ENCODE data around the gene ASRGL1. TPM values are rescaled to one million over a fixed set of nuclear protein-coding genes. Genes with fewer than 3 reads are reported as not detected.
"Not testable (repeated sequence)": the region's sequence is repeated elsewhere in the genome, so short reads cannot be mapped to it uniquely, and the experiment has no call there.

ASRGL1 gene
- total RNA-seq, 2 donors from 2014 or later: 27.6 to 93.0 TPM

DNA sequence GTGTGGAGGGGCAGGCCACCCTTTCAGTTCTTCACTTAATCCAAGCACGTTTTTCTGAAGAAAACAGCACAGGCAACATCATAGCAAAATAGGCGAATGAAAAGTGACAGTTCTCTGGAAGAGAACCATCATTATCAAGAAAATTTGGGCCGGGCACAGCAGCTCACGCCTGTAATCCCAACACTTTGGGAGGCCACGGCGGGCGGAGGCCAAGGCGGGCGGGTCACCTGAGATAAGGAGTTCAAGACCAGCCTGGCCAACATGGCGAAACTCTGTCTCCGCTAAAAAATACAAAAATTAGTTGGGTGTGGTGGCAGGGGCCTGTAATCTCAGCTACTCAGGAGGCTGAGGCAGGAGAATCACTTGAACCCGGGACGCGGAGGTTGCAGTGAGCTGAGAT is 9.7 kb upstream of the ASRGL1 start:
- 96% methylated on average over 14 of the region's 14 CpGs for WGBS
- intact Hi-C loops (cut with DNase I): not testable (repeated sequence)

DNA sequence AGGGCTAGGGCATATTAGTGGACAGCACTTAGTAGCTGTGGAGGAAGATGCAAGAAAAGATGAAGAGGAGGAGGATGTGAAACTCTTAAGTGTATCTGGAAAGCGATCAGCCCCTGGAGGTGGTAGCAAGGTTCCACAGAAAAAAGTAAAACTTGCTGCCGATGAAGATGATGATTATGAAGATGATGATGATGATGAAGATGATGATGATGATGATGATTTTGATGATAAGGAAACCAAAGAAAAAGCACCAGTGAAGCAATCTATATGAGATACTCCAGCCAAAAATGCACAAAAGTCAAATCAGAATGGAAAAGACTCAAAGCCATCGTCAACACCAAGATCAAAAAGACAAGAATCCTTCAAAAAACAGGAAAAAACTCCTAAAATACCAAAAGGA is 6.0 kb upstream of the ASRGL1 start:
- H3K9me3 ChIP-seq; intact Hi-C loops (cut with DNase I): not testable (repeated sequence)
- 90% methylated on average over 3 of the region's 3 CpGs for WGBS

More for the DNA sequence above, 9.7 kb upstream of the ASRGL1 start:
- not testable (repeated sequence) for H3K9me3 ChIP-seq; H3K36me3 ChIP-seq; H3K27me3 ChIP-seq (replicated peaks; ENCODE audit: insufficient read depth); H3K27ac ChIP-seq; DNase-seq (ENCODE audit: low spot score); H3K4me3 ChIP-seq; H3K4me1 ChIP-seq (replicated peaks)

DNA sequence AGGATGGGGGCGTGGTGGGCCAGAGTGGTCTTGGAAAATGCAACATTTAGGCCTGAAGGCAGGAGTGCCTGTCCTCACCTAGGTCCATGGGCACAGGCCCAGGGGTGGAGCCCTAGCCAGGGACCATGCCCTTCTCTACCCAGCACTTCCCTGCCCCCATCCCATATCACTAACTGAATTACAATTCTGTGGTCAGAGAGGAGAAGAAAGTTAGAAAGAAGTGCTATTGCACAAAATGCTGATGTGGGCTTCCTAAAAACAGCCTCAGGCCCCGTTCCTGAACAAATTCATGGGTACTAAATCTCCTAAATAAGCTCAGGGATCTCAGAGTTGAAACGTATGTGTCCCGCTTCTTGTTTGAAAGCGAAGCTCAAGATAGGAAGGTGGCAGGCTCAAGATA is 3.5 kb upstream of the ASRGL1 start:
- no peak for DNase-seq (ENCODE audit: low spot score)
- WGBS: 75% methylated on average over 5 of the region's 5 CpGs
- Histone ChIP-seq H3K4me1 (replicated peaks) (no peaks in the 10 kb centered on the region), H3K27me3 (replicated peaks; ENCODE audit: insufficient read depth) (no peaks in the 10 kb centered on the region), H3K36me3 (no peaks in the 10 kb centered on the region), H3K27ac (no peak overlapping the region), H3K9me3 (no peaks in the 10 kb centered on the region), H3K4me3 (no peak overlapping the region)
- TF ChIP-seq POLR2AphosphoS5 (IDR thresholded peaks at IDR 0.05): no peak
- TF ChIP-seq, protein P1, sequence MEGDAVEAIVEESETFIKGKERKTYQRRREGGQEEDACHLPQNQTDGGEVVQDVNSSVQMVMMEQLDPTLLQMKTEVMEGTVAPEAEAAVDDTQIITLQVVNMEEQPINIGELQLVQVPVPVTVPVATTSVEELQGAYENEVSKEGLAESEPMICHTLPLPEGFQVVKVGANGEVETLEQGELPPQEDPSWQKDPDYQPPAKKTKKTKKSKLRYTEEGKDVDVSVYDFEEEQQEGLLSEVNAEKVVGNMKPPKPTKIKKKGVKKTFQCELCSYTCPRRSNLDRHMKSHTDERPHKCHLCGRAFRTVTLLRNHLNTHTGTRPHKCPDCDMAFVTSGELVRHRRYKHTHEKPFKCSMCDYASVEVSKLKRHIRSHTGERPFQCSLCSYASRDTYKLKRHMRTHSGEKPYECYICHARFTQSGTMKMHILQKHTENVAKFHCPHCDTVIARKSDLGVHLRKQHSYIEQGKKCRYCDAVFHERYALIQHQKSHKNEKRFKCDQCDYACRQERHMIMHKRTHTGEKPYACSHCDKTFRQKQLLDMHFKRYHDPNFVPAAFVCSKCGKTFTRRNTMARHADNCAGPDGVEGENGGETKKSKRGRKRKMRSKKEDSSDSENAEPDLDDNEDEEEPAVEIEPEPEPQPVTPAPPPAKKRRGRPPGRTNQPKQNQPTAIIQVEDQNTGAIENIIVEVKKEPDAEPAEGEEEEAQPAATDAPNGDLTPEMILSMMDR (IDR thresholded peaks at IDR 0.05): no peak
- no peak for TF ChIP-seq POLR2A (IDR thresholded peaks at IDR 0.05)
- intact Hi-C loops (cut with DNase I): no loop called here

More for the DNA sequence above, 6.0 kb upstream of the ASRGL1 start:
- H3K27ac ChIP-seq; H3K27me3 ChIP-seq (replicated peaks; ENCODE audit: insufficient read depth); DNase-seq (ENCODE audit: low spot score); H3K4me1 ChIP-seq (replicated peaks); H3K4me3 ChIP-seq; H3K36me3 ChIP-seq: not testable (repeated sequence)

DNA sequence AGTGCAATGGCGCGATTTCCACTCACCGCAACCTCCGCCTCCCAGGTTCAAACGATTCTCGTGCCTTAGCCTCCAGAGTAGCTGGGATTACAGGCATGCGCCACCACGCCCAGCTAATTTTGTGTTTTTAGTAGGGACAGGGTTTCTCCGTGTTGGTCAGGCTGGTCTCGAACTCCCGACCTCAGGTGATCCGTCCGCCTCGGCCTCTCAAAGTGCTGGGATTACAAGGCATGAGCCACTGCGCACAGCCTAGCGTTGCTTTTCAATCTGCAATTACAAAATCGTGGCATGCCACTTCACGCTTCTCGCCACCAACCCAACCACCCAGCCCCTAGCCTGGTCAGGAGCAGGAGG is 322 bp upstream of the ASRGL1 start:
- DNase-seq (ENCODE audit: low spot score); H3K27me3 ChIP-seq (replicated peaks; ENCODE audit: insufficient read depth); H3K4me1 ChIP-seq (replicated peaks); H3K36me3 ChIP-seq; H3K9me3 ChIP-seq: not testable (repeated sequence)
- peak overlapping the region; percentile 59 to 61 for H3K4me3 ChIP-seq
- intact Hi-C loops (cut with DNase I): loop anchor here (5.0 kb wide), 1 partner anchor 35 kb away; no protein-coding TSS in a partner anchor
- WGBS: 65% methylated on average over 19 of the region's 19 CpGs
- peak overlapping the region; percentile 63 to 67 for H3K27ac ChIP-seq

DNA sequence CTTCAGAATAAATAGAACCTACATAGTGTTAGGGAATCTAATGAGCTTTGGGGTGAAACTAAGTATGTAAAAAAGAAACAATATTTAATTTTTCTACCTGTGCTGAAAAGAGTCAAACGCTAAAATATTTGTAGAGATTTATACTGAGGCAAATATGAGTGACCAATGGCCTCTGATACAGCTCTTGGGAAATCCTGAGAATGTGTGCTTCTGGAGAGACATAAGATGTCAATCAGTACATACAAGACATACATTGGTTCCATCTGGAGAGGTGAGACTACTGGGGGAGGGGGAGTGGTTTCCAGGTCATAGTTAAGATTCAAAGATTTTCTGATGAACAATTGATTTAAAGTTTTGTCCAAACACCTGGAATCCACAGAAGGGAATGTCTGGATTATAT is 970 bp downstream of the ASRGL1 start:
- Histone ChIP-seq H3K4me1 (replicated peaks) (peaks cover 3% of the 10 kb centered on the region), H3K27ac (peak overlapping the region; percentile 63 to 67)

DNA sequence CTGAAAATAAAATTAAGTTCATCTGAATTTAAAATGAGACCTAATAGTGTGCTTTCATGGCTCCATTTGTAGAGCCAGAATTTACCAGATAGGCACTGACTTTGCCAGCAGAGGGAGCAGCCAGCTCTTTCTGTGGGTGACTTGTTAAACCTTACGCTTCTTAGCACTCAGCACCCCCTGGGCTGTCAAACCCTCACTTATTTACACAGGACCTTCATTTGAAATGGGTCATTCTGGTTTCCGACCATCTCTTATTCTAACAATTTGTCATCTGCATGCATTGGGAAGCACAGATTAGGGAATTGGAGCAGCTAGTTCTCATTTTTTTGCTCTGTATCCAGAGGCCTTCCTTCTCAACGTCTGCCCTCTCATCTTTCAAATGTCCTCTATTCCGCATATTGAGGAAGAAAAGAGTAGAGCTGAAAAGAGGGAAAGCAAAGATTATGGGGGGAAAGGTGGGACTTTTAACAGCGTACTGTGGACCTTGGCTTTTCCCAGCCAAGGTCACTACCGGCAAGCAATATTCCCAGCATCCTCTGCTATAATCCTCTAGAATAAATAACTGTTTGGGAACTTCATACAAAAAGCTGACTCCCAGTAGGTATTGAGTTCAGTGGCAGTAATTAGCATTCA is 3.1 kb downstream of the ASRGL1 start:
- Histone ChIP-seq H3K9me3 (no peaks in the 10 kb centered on the region), H3K36me3 (no peaks in the 10 kb centered on the region), H3K4me1 (replicated peaks) (peaks cover 3% of the 10 kb centered on the region), H3K27ac (peak overlapping the region in 1 of 2 donors; percentile 76), H3K27me3 (replicated peaks; ENCODE audit: insufficient read depth) (no peaks in the 10 kb centered on the region), H3K4me3 (no peak overlapping the region)
- intact Hi-C loops (cut with DNase I): no loop called here
- TF ChIP-seq POLR2AphosphoS5 (IDR thresholded peaks at IDR 0.05): no peak
- TF ChIP-seq, protein P1 (IDR thresholded peaks at IDR 0.05): peak in 3 of 4 experiments; percentile 66 to 84 (median 68)
- DNase-seq (ENCODE audit: low spot score): peak; percentile 61
- WGBS: 55% methylated on average over 6 of the region's 6 CpGs

More for the DNA sequence above, 970 bp downstream of the ASRGL1 start:
- whole genome bisulfite sequencing: 53% methylated on average over 1 of the region's 1 CpG
- TF ChIP-seq, protein P1 (IDR thresholded peaks at IDR 0.05): no peak
- TF ChIP-seq POLR2AphosphoS5 (IDR thresholded peaks at IDR 0.05) (no peak), POLR2A (IDR thresholded peaks at IDR 0.05) (no peak)
- intact Hi-C loops (cut with DNase I): loop anchor here (5.0 kb wide), 1 partner anchor 34 kb away; no protein-coding TSS in a partner anchor
- no peaks in the 10 kb centered on the region for H3K36me3 ChIP-seq
- no peaks in the 10 kb centered on the region for H3K9me3 ChIP-seq
- H3K27me3 ChIP-seq (replicated peaks; ENCODE audit: insufficient read depth): no peaks in the 10 kb centered on the region
- H3K4me3 ChIP-seq: peak overlapping the region; percentile 59 to 61
- no peak for DNase-seq (ENCODE audit: low spot score)
